PC-9 (cell line): ENCODE results near the gene ZNF516. TPM values are rescaled to one million over a fixed set of nuclear protein-coding genes. Genes with fewer than 3 reads are reported as not detected.

Source experiments
- BruUV-seq: library from RNA; stranded (reverse); fragments of 400-500 nt; replicated peaks from 2 replicates; lab custom pipeline; 2021; lab: Mats Ljungman, UMichigan
- CTCF ChIA-PET: fragments of 300-600 bp; sonication (Branson Sonifier 250); formaldehyde crosslinking; loops from one replicate; lab custom pipeline; 2022; ENCODE audit warnings: antibody characterized with exemption; lab: Charles Lee
- POLR2A ChIA-PET: fragments of 300-600 bp; sonication (Branson Sonifier 250); formaldehyde crosslinking; loops from one replicate; lab custom pipeline; 2022; ENCODE audit warnings: antibody characterized with exemption; ENCODE audit not compliant: unreplicated experiment; lab: Charles Lee
- DNase-seq, 2 experiments: peaks; one replicate each; pipeline versions ENCODE4 v3.0.0 to v3.0.0-alpha.2; 2015 to 2022; ENCODE audit warnings: mixed read lengths in 1 of 2
- H2AFZ ChIP-seq: fragments of 200-600 bp; sonication (generic); 2 replicates; pipeline ENCODE4 v1.8.1; 2017; ENCODE audit warnings: antibody characterized with exemption
- H3F3A ChIP-seq: fragments of 200-600 bp; sonication (generic); 2 replicates; pipeline ENCODE4 v1.8.1; 2017; ENCODE audit warnings: antibody characterized with exemption, mild to moderate bottlenecking, low read depth; ENCODE audit not compliant: insufficient read depth
- H3K27ac ChIP-seq: fragments of 200-600 bp; sonication (generic); 2 replicates; pipeline ENCODE4 v1.6.1; 2016; ENCODE audit warnings: mixed run types
- H3K27me3 ChIP-seq: fragments of 200-600 bp; sonication (generic); 2 replicates; pipeline ENCODE4 v1.6.1; 2016; ENCODE audit warnings: low read depth, mixed run types; ENCODE audit not compliant: insufficient read depth
- H3K36me3 ChIP-seq: fragments of 200-600 bp; sonication (generic); 2 replicates; pipeline ENCODE4 v1.6.1; 2016; ENCODE audit warnings: low read depth, mixed run types
- H3K4me1 ChIP-seq: fragments of 200-600 bp; sonication (generic); replicated peaks from 2 replicates; pipeline ENCODE4 v1.6.1; 2016; ENCODE audit warnings: mixed run types; ENCODE audit not compliant: insufficient read depth
- H3K4me2 ChIP-seq: fragments of 200-600 bp; sonication (generic); 2 replicates; pipeline ENCODE4 v1.6.1; 2017; ENCODE audit warnings: mixed run types
- H3K4me3 ChIP-seq: fragments of 200-600 bp; sonication (generic); 2 replicates; pipeline ENCODE4 v1.6.1; 2016; ENCODE audit warnings: mixed run types
- H3K79me2 ChIP-seq: fragments of 200-600 bp; sonication (generic); 2 replicates; pipeline ENCODE4 v1.6.1; 2017; ENCODE audit warnings: low read depth, mixed run types
- H3K9me2 ChIP-seq: fragments of 200-600 bp; sonication (generic); 2 replicates; pipeline ENCODE4 v1.8.1; 2017; ENCODE audit warnings: mild to moderate bottlenecking; ENCODE audit not compliant: insufficient read depth
- H3K9me3 ChIP-seq: fragments of 200-600 bp; sonication (generic); 2 replicates; pipeline ENCODE4 v1.8.1; 2016; ENCODE audit warnings: low read depth; ENCODE audit not compliant: insufficient read depth
- H4K20me1 ChIP-seq: fragments of 200-600 bp; sonication (generic); 2 replicates; pipeline ENCODE4 v1.8.1; 2017; ENCODE audit not compliant: insufficient read depth
- EZH2 ChIP-seq: fragments of 200-600 bp; sonication (generic); IDR thresholded peaks from 2 replicates; pipeline ENCODE4 v1.8.0; 2017; ENCODE audit warnings: antibody characterized with exemption, low read depth
- intact Hi-C: fragments of 100-400 bp; cut with micrococcal nuclease; formaldehyde crosslinking; loops from one replicate; pipeline ENCODE4 v1.10.0; 2022; ENCODE audit not compliant: unreplicated experiment
- total RNA-seq: library from RNA; stranded (reverse); gene quantifications from 2 replicates; pipeline ENCODE4 v1.2.3, GENCODE V29; 2021
- TF ChIP-seq, protein P1 (sequence below): fragments of 200-600 bp; sonication (generic); conservative IDR thresholded peaks from 2 replicates; pipeline ENCODE4 v1.6.1; 2017; ENCODE audit warnings: mixed run types, antibody characterized with exemption, mild to moderate bottlenecking, moderate library complexity

ZNF516 gene
- total RNA-seq, 1 experiment from 2014 or later: 32.7 TPM

DNA sequence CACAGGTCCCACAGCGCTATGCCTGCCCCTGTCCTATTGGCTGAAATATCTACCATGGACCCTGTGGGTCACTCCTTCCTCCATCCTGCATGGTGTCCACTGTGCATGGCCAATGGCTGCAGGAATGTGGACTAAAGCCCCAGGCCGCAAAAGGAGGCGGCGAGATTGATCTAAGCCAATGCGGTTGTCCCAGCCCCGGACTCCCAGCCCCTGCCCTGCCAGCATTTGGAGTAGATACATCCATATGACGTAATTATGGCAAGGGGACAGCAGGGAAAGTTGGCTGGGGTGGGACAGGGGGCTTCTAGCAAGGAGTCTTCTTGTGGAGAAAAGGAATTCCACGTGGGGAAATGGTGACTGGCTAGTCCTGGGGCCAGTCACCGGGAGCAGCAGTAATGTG lies 11.4 kb upstream of the ZNF516 start:
- CTCF ChIA-PET: no interaction called here
- Histone ChIP-seq H3K27me3 (no peaks in the 10 kb centered on the region), H4K20me1 (no peaks in the 10 kb centered on the region), H3K36me3 (no peaks in the 10 kb centered on the region), H3K4me3 (no peak overlapping the region), H3F3A (no peaks in the 10 kb centered on the region), H3K4me2 (no peak overlapping the region), H3K4me1 (no peaks in the 10 kb centered on the region), H2AFZ (no peak overlapping the region), H3K79me2 (no peaks in the 10 kb centered on the region), H3K9me2 (no peaks in the 10 kb centered on the region), H3K9me3 (no peaks in the 10 kb centered on the region), H3K27ac (no peak overlapping the region)
- no peak for DNase-seq
- BruUV-seq: no TSS peak
- POLR2A ChIA-PET: no interaction called here
- no peak for TF ChIP-seq EZH2
- TF ChIP-seq, protein P1, sequence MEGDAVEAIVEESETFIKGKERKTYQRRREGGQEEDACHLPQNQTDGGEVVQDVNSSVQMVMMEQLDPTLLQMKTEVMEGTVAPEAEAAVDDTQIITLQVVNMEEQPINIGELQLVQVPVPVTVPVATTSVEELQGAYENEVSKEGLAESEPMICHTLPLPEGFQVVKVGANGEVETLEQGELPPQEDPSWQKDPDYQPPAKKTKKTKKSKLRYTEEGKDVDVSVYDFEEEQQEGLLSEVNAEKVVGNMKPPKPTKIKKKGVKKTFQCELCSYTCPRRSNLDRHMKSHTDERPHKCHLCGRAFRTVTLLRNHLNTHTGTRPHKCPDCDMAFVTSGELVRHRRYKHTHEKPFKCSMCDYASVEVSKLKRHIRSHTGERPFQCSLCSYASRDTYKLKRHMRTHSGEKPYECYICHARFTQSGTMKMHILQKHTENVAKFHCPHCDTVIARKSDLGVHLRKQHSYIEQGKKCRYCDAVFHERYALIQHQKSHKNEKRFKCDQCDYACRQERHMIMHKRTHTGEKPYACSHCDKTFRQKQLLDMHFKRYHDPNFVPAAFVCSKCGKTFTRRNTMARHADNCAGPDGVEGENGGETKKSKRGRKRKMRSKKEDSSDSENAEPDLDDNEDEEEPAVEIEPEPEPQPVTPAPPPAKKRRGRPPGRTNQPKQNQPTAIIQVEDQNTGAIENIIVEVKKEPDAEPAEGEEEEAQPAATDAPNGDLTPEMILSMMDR: no peak
- intact Hi-C loops: no loop called here

- ChIA-PET POLR2A (no interaction called here), CTCF (no interaction called here)
- BruUV-seq: no TSS peak
- no peaks in the 10 kb centered on the region for H3K9me3 ChIP-seq
- no peak for DNase-seq
- no peak overlapping the region for H3K27ac ChIP-seq
- H3K36me3 ChIP-seq: no peaks in the 10 kb centered on the region
- intact Hi-C loops: no loop called here
- H3F3A ChIP-seq: no peaks in the 10 kb centered on the region
- H4K20me1 ChIP-seq: no peaks in the 10 kb centered on the region
- H3K79me2 ChIP-seq: no peaks in the 10 kb centered on the region
- no peak overlapping the region for H3K4me3 ChIP-seq
- H3K27me3 ChIP-seq: no peaks in the 10 kb centered on the region
- H3K4me1 ChIP-seq: no peaks in the 10 kb centered on the region
- H2AFZ ChIP-seq: no peak overlapping the region
- TF ChIP-seq, protein P1: no peak
- TF ChIP-seq EZH2: no peak
- no peak overlapping the region for H3K4me2 ChIP-seq
- no peaks in the 10 kb centered on the region for H3K9me2 ChIP-seq
These were observed 10.6 kb upstream of the ZNF516 start for GRCh38 chr18:76505614-76506013.

DNA sequence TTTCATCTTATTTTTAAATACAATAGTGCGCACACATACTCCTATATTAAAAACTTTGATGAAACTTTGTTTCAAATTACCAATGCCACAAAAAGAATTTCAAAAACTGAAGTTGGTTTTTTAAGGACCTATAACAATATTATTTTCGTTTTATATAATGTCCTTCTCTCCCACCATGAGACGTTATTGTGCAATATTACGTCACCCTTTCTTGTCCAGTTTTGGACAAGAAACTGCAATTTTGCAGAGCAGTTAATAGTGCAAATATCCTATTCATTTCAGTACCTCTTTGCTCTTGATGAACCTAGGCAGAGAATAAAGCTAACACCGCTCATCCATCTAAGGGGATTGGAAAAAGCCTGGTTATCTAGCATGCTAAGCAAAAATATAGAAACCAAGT lies 9.7 kb upstream of the ZNF516 start:
- POLR2A ChIA-PET: no interaction called here
- Histone ChIP-seq H3K4me1 (no peaks in the 10 kb centered on the region), H3K9me3 (no peaks in the 10 kb centered on the region), H4K20me1 (no peaks in the 10 kb centered on the region), H3K4me3 (no peak overlapping the region), H3K79me2 (no peaks in the 10 kb centered on the region), H2AFZ (no peak overlapping the region), H3K27me3 (no peaks in the 10 kb centered on the region), H3K9me2 (no peaks in the 10 kb centered on the region), H3K4me2 (no peak overlapping the region), H3K27ac (no peak overlapping the region), H3F3A (no peaks in the 10 kb centered on the region), H3K36me3 (no peaks in the 10 kb centered on the region)
- DNase-seq: no peak
- no TSS peak for BruUV-seq
- TF ChIP-seq, protein P1: no peak
- TF ChIP-seq EZH2: no peak
- intact Hi-C loops: no loop called here
- CTCF ChIA-PET: no interaction called here
